MV-4-11 (cell line): ENCODE data around the gene ADAMTS18.

Experiments used
- DNase-seq: peaks from one replicate; lab custom pipeline; 2025; lab: John Stamatoyannopoulos, UW

Gene ADAMTS18

GRCh38 chr16:77437859-77438258, 3.0 kb upstream of the ADAMTS18 start:
- DNase-seq: no peak

- DNase-seq: no peak
These were observed 512 bp upstream of the ADAMTS18 start for GRCh38 chr16:77435272-77435820.

- DNase-seq: no peak
These were observed 758 bp downstream of the ADAMTS18 start for GRCh38 chr16:77434022-77434529.

- no peak for DNase-seq
These were observed 1.7 kb downstream of the ADAMTS18 start for GRCh38 chr16:77433146-77433545.

GRCh38 chr16:77432264-77432663, 2.6 kb downstream of the ADAMTS18 start:
- DNase-seq: no peak

GRCh38 chr16:77430787-77431585, 3.8 kb downstream of the ADAMTS18 start:
- DNase-seq: no peak

- DNase-seq: no peak
These were observed 4.5 kb downstream of the ADAMTS18 start for GRCh38 chr16:77430360-77430759.

- DNase-seq: no peak
These were observed 9.8 kb downstream of the ADAMTS18 start for GRCh38 chr16:77424871-77425604.

GRCh38 chr16:77422196-77422784, 12.5 kb downstream of the ADAMTS18 start:
- DNase-seq: no peak

GRCh38 chr16:77416939-77417480, 17.8 kb downstream of the ADAMTS18 start:
- DNase-seq: no peak

GRCh38 chr16:77414752-77415231, 20.0 kb downstream of the ADAMTS18 start:
- no peak for DNase-seq

GRCh38 chr16:77410449-77410848, 24.4 kb downstream of the ADAMTS18 start:
- no peak for DNase-seq

GRCh38 chr16:77409311-77409710, 25.5 kb downstream of the ADAMTS18 start:
- DNase-seq: peak; percentile 88

GRCh38 chr16:77408607-77409006, 26.2 kb downstream of the ADAMTS18 start:
- DNase-seq: peak; percentile 95

GRCh38 chr16:77406680-77407079, 28.2 kb downstream of the ADAMTS18 start:
- DNase-seq: peak; percentile 9

- no peak for DNase-seq
These were observed 30.1 kb downstream of the ADAMTS18 start for GRCh38 chr16:77404775-77405174.

- DNase-seq: no peak
These were observed 31.1 kb downstream of the ADAMTS18 start for GRCh38 chr16:77403732-77404131.

- DNase-seq: no peak
These were observed 32.2 kb downstream of the ADAMTS18 start for GRCh38 chr16:77402672-77403071.

- DNase-seq: no peak
These were observed 32.7 kb downstream of the ADAMTS18 start for GRCh38 chr16:77402118-77402517.

GRCh38 chr16:77399546-77399945, 35.3 kb downstream of the ADAMTS18 start:
- DNase-seq: no peak

- no peak for DNase-seq
These were observed 35.8 kb downstream of the ADAMTS18 start for GRCh38 chr16:77399066-77399465.

GRCh38 chr16:77398495-77398894, 36.3 kb downstream of the ADAMTS18 start:
- DNase-seq: no peak
